Neural cell (in vitro differentiated cells): Measurements from ENCODE around the gene DYNLL1. TPM values are rescaled to one million over a fixed set of nuclear protein-coding genes. Genes with fewer than 3 reads are reported as not detected.
"Not testable (repeated sequence)": the region's sequence is repeated elsewhere in the genome, so short reads cannot be mapped to it uniquely, and the experiment has no call there.

ENCODE experiments used
- H2AFZ ChIP-seq: fragments of 200-600, 300-800 bp; sonication (generic), shearing (Covaris generic); 2 replicates; pipeline ENCODE4 v1.6.0; 2014; ENCODE audit warnings: low read depth, mild to moderate bottlenecking, antibody characterized with exemption, low read length, moderate library complexity
- H3F3A ChIP-seq: fragments of 200-600 bp; shearing (Covaris generic); 2 replicates; pipeline ENCODE4 v1.6.1; 2016; ENCODE audit warnings: mild to moderate bottlenecking, moderate library complexity, mixed read lengths, antibody characterized with exemption, low read length; ENCODE audit not compliant: insufficient read depth, poor library complexity, severe bottlenecking
- H3K27ac ChIP-seq: fragments of 200-600, 300-800 bp; sonication (generic), shearing (Covaris generic); 2 replicates; pipeline ENCODE4 v1.5.1; 2014; ENCODE audit warnings: mild to moderate bottlenecking, low read length, moderate library complexity
- H3K27me3 ChIP-seq: fragments of 300-800, 200-600 bp; sonication (generic), shearing (Covaris generic); 2 replicates; pipeline ENCODE4 v1.6.0; 2014; ENCODE audit warnings: mild to moderate bottlenecking, low read depth, low read length, moderate library complexity; ENCODE audit not compliant: insufficient read depth
- H3K36me3 ChIP-seq: fragments of 300-800, 200-600 bp; sonication (generic), shearing (Covaris generic); 2 replicates; pipeline ENCODE4 v1.5.1; 2014; ENCODE audit warnings: mild to moderate bottlenecking, antibody characterized with exemption, low read length, moderate library complexity; ENCODE audit not compliant: insufficient read depth
- H3K4me2 ChIP-seq: fragments of 300-800, 200-600 bp; sonication (generic), shearing (Covaris generic); 2 replicates; pipeline ENCODE4 v1.6.0; 2014; ENCODE audit warnings: mild to moderate bottlenecking, low read length
- H3K4me3 ChIP-seq: fragments of 300-800, 200-600 bp; sonication (generic), shearing (Covaris generic); 2 replicates; pipeline ENCODE4 v1.5.1; 2014; ENCODE audit warnings: mild to moderate bottlenecking, low read length, moderate library complexity
- H3K79me2 ChIP-seq: fragments of 200-600 bp; shearing (Covaris generic); replicated peaks from 2 replicates; pipeline ENCODE4 v1.6.0; 2014; ENCODE audit warnings: mild to moderate bottlenecking, low read length, moderate library complexity; ENCODE audit not compliant: insufficient read depth
- H3K9ac ChIP-seq: fragments of 300-800, 200-600 bp; sonication (generic), shearing (Covaris generic); 2 replicates; pipeline ENCODE4 v1.6.1; 2016; ENCODE audit warnings: mild to moderate bottlenecking, low read length, mixed read lengths
- H3K9me2 ChIP-seq: fragments of 200-600 bp; shearing (Covaris generic); 2 replicates; pipeline ENCODE4 v1.6.1; 2016; ENCODE audit warnings: mild to moderate bottlenecking, low read length, mixed read lengths; ENCODE audit not compliant: insufficient read depth
- H3K9me3 ChIP-seq: fragments of 200-600, 300-800 bp; sonication (generic), shearing (Covaris generic); 2 replicates; pipeline ENCODE4 v1.6.1; 2016; ENCODE audit warnings: mild to moderate bottlenecking, mixed run types, low read length, moderate library complexity, mixed read lengths
- H4K20me1 ChIP-seq: fragments of 200-600 bp; shearing (Covaris generic); 2 replicates; pipeline ENCODE4 v1.6.1; 2016; ENCODE audit warnings: mild to moderate bottlenecking, mixed run types; ENCODE audit not compliant: insufficient read depth
- CTCF ChIP-seq: fragments of 450-650 bp; IDR thresholded peaks from 2 replicates; pipeline ENCODE4 v1.5.1; 2014; ENCODE audit warnings: antibody characterized with exemption, mild to moderate bottlenecking, moderate library complexity; ENCODE audit not compliant: poor library complexity, severe bottlenecking
- EP300 ChIP-seq: fragments of 450-650 bp; conservative IDR thresholded peaks from 2 replicates; pipeline ENCODE4 v1.6.1; 2014; ENCODE audit warnings: antibody characterized with exemption, mild to moderate bottlenecking, moderate library complexity; ENCODE audit not compliant: poor library complexity, severe bottlenecking
- EZH2 ChIP-seq: fragments of 200-600, 300-800 bp; shearing (Covaris generic), sonication (generic); IDR thresholded peaks from 2 replicates; pipeline ENCODE4 v1.6.1; 2014; ENCODE audit warnings: antibody characterized with exemption, low read length, borderline replicate concordance, mild to moderate bottlenecking; ENCODE audit not compliant: insufficient read depth, poor library complexity, severe bottlenecking
- MXI1 ChIP-seq: fragments of 450-650 bp; conservative IDR thresholded peaks from 2 replicates; pipeline ENCODE4 v1.6.1; 2014; ENCODE audit warnings: antibody characterized with exemption, mild to moderate bottlenecking; ENCODE audit not compliant: poor library complexity, severe bottlenecking
- POLR2AphosphoS5 ChIP-seq: IDR thresholded peaks from 2 replicates; pipeline ENCODE4 v1.6.1; 2012
- RAD21 ChIP-seq: fragments of 450-650 bp; conservative IDR thresholded peaks from 2 replicates; pipeline ENCODE4 v1.6.1; 2014; ENCODE audit warnings: antibody characterized with exemption, mild to moderate bottlenecking, moderate library complexity
- REST ChIP-seq: IDR thresholded peaks from 2 replicates; pipeline ENCODE4 v1.6.1; 2012; ENCODE audit warnings: borderline replicate concordance
- SMC3 ChIP-seq: fragments of 450-650 bp; conservative IDR thresholded peaks from 2 replicates; pipeline ENCODE4 v1.6.1; 2014; ENCODE audit warnings: antibody characterized with exemption, mild to moderate bottlenecking, moderate library complexity; ENCODE audit not compliant: poor library complexity
- TAF1 ChIP-seq: IDR thresholded peaks from 2 replicates; pipeline ENCODE4 v1.6.1; 2012; ENCODE audit warnings: low read depth
- polyA plus RNA-seq: library from polyadenylated mRNA; depleted of rRNA; stranded (reverse); fragments of >200 nt; gene quantifications from 2 replicates; pipeline ENCODE4 v1.2.3, GENCODE V29; 2014

The DYNLL1 gene
- polyA plus RNA-seq, 1 donor from 2014 or later, result 466 TPM

GRCh38 chr12:120483621-120484020 is 12.3 kb upstream of the DYNLL1 start:
- Histone ChIP-seq H3K9me2 (no peaks in the 10 kb centered on the region), H3F3A (no peaks in the 10 kb centered on the region), H3K9me3 (no peaks in the 10 kb centered on the region), H2AFZ (no peak overlapping the region), H3K4me3 (no peak overlapping the region), H4K20me1 (no peaks in the 10 kb centered on the region), H3K36me3 (no peaks in the 10 kb centered on the region), H3K27me3 (no peaks in the 10 kb centered on the region), H3K27ac (no peak overlapping the region), H3K4me2 (no peak overlapping the region), H3K9ac (no peak overlapping the region), H3K79me2 (no peaks in the 10 kb centered on the region)
- TF ChIP-seq POLR2AphosphoS5 (no peak), SMC3 (no peak), MXI1 (no peak), TAF1 (no peak), RAD21 (no peak), REST (no peak), CTCF (no peak), EP300 (no peak), EZH2 (no peak)

GRCh38 chr12:120485961-120486881 is 9.7 kb upstream of the DYNLL1 start:
- Histone ChIP-seq H3K27ac (no peak overlapping the region), H3K9ac (no peak overlapping the region), H3K4me2 (no peak overlapping the region), H3K9me2 (no peaks in the 10 kb centered on the region), H3K27me3 (no peaks in the 10 kb centered on the region), H2AFZ (no peak overlapping the region), H3F3A (no peaks in the 10 kb centered on the region), H3K4me3 (no peak overlapping the region), H3K9me3 (no peaks in the 10 kb centered on the region), H3K79me2 (no peaks in the 10 kb centered on the region), H4K20me1 (no peaks in the 10 kb centered on the region), H3K36me3 (no peaks in the 10 kb centered on the region)
- TF ChIP-seq MXI1, result no peak
- no peak for TF ChIP-seq EZH2
- no peak for TF ChIP-seq EP300
- no peak for TF ChIP-seq REST
- no peak for TF ChIP-seq POLR2AphosphoS5
- TF ChIP-seq RAD21, result no peak
- no peak for TF ChIP-seq CTCF

- not testable (repeated sequence) for H3K36me3 ChIP-seq, H3K4me3 ChIP-seq, H3K9ac ChIP-seq, H3K27me3 ChIP-seq, H3K9me3 ChIP-seq, H3F3A ChIP-seq, H2AFZ ChIP-seq, H3K27ac ChIP-seq, H4K20me1 ChIP-seq, H3K9me2 ChIP-seq, H3K79me2 ChIP-seq, H3K4me2 ChIP-seq
Measured at GRCh38 chr12:120487552-120487951, 8.4 kb upstream of the DYNLL1 start.
